G401 (cell line): ENCODE measurements around the gene PADI4. TPM values are rescaled to one million over a fixed set of nuclear protein-coding genes. Genes with fewer than 3 reads are reported as not detected.

Experiments used
- DNase-seq: peaks from one replicate; pipeline ENCODE4 v3.0.0-alpha.2; 2015; ENCODE audit warnings: low spot score
- in situ Hi-C: cut with HindIII; loops from 2 replicates; pipeline ENCODE4 v1.10.0; 2016; ENCODE audit warnings: low sequenced_read_pairs, mixed read lengths
- total RNA-seq: library from RNA; depleted of rRNA; stranded (reverse); fragments of >200 nt; shearing (Covaris generic); gene quantifications from 2 replicates; pipeline ENCODE4 v1.2.3, GENCODE V29; 2014; rRNA removed

Gene PADI4, protein sequence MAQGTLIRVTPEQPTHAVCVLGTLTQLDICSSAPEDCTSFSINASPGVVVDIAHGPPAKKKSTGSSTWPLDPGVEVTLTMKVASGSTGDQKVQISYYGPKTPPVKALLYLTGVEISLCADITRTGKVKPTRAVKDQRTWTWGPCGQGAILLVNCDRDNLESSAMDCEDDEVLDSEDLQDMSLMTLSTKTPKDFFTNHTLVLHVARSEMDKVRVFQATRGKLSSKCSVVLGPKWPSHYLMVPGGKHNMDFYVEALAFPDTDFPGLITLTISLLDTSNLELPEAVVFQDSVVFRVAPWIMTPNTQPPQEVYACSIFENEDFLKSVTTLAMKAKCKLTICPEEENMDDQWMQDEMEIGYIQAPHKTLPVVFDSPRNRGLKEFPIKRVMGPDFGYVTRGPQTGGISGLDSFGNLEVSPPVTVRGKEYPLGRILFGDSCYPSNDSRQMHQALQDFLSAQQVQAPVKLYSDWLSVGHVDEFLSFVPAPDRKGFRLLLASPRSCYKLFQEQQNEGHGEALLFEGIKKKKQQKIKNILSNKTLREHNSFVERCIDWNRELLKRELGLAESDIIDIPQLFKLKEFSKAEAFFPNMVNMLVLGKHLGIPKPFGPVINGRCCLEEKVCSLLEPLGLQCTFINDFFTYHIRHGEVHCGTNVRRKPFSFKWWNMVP
- total RNA-seq, result not detected in 2 replicates

DNA sequence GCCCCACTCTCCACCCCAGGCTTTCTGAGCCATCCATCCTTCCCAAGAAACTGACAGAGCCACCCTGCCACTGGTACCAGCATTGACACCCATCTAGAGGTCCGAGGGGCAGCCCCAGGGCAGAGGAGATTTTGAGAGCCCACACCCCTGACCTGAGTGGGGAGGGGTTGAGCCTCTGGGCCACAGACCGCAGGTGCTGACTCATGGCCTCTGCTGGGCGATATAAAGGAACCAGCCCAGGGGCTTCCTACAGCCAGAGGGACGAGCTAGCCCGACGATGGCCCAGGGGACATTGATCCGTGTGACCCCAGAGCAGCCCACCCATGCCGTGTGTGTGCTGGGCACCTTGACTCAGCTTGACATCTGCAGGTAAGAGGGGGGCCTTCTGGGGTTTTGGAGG, at the start of gene PADI4:
Gene PADI4 (plus strand): TSS at position 252 of the 400 bp plus-strand sequence. CDS start 26 bp downstream, at position 278.
- no peak for DNase-seq
- in situ Hi-C loops, result no loop called here

- in situ Hi-C loops, result no loop called here
Measured at GRCh38 chr1:17258758-17259130, 49.3 kb upstream of the PADI4 start.

DNA sequence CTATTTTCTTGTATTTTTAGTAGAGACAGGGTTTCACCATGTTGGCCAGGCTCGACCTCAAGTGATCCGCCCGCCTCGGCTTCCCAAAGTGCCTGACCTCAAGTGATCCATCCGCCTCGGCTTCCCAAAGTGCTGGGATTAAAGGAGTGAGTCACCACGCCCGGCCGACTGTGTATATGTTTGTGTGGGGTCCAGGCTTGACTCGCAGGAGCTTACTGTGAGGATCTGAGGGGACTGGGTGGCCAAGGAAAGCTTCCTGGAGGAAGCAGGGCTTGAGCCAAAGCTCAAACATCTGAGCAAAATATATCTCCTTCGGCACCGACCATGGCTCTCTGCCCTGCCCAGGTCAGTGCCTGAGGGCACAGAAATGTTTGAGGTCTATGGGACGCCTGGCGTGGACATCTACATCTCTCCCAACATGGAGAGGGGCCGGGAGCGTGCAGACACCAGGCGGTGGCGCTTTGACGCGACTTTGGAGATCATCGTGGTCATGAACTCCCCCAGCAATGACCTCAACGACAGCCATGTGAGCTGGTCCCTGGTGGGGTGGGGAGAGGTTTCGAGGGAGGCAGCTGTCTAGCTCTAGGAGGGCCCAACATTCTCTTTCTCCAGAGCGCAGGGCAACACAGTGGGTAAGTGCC, 48.6 kb upstream of the PADI4 start:
- DNase-seq, result no peak
- in situ Hi-C loops, result no loop called here

More at GRCh38 chr1:17258758-17259130, 49.3 kb upstream of the PADI4 start:
- no peak for DNase-seq

DNA sequence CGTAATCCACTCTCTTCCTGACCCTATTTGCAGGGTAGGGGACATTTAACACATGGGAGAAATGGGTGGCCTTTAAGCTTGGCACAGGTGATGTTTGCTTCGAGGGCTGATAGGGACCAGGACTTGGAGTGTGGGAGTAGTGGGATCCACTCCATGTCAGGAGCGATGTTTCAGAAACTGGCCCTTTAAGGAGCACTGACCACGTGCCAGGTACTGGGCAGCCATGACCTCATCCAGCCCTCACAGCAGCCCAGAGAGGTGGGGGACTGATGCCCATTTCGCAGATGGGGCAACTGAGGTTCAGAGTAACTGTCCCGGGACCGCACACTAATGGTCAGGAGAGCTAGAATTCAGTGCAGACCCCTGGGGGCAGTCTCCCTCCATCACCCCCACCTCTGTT, 47.7 kb upstream of the PADI4 start:
- DNase-seq, result no peak
- in situ Hi-C loops, result no loop called here

- in situ Hi-C loops, result no loop called here
Measured at GRCh38 chr1:17260738-17261137, 47.3 kb upstream of the PADI4 start.

GRCh38 chr1:17263936-17264335, 44.1 kb upstream of the PADI4 start:
- DNase-seq, result no peak
- in situ Hi-C loops, result no loop called here

More at GRCh38 chr1:17260738-17261137, 47.3 kb upstream of the PADI4 start:
- DNase-seq, result no peak

DNA sequence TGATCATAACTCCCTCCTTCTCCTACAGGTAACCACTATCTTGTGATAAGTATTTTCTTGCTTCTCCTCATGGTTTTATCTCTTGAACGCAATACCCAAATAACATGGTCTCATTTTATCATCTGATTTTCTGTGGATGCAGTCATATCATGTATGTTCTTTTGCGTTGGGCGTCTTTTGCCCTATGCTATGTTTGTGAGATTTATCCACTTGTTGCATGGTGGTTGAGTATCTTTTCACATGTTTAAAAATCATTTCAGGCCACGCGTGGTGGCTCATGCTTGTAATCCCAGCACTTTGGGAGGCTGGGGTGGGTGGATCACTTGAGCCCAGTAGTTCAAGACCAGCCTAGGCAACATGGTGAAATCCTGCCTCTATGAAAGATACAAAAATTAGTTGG, 43.5 kb upstream of the PADI4 start:
- in situ Hi-C loops, result no loop called here
- no peak for DNase-seq

- no peak for DNase-seq
- in situ Hi-C loops, result no loop called here
Measured at GRCh38 chr1:17265162-17265561, 42.8 kb upstream of the PADI4 start.

GRCh38 chr1:17265950-17266349, 42.0 kb upstream of the PADI4 start:
- in situ Hi-C loops, result no loop called here

GRCh38 chr1:17270891-17271765, 36.9 kb upstream of the PADI4 start:
- in situ Hi-C loops, result no loop called here

More at GRCh38 chr1:17265950-17266349, 42.0 kb upstream of the PADI4 start:
- DNase-seq, result no peak

GRCh38 chr1:17272066-17272465, 35.9 kb upstream of the PADI4 start:
- DNase-seq, result no peak
- in situ Hi-C loops, result no loop called here

More at GRCh38 chr1:17270891-17271765, 36.9 kb upstream of the PADI4 start:
- DNase-seq, result no peak

DNA sequence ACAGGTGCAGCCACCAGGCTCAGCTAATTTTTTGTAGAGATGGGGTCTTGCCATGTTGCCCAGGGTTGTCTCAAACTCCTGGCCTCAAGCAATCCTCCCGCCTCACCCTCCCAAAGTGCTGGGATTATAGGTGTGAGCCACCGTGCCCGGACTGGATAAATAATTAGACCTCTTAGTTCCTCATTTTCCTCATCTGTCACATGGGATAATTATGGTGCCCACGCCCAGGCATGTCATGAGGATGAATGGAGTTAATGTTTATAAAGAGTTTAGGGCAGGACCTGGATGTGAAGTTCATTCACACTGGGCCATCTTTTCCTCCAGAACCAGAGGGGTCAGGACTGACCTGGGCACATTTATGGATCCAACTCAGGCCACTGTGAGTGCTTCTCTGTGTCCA, 35.4 kb upstream of the PADI4 start:
- in situ Hi-C loops, result no loop called here
- no peak for DNase-seq

DNA sequence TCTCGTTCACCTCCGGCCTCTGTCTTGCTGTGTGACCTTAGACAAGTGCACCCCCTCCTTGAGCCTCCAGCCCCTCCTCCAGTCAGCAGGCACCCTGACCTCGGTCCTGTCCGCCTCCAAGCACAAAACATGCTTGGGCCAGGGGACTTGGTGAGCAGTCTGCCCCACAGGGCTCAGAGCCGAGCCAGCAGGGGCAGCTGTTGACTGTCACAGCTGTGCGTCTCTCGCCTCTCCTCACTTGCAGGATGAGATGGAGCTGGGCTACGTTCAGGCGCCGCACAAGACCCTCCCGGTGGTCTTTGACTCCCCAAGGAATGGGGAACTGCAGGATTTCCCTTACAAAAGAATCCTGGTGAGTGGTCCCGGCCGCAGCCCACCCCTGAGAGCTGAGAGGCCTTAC, 34.9 kb upstream of the PADI4 start:
- DNase-seq, result no peak
- in situ Hi-C loops, result no loop called here

DNA sequence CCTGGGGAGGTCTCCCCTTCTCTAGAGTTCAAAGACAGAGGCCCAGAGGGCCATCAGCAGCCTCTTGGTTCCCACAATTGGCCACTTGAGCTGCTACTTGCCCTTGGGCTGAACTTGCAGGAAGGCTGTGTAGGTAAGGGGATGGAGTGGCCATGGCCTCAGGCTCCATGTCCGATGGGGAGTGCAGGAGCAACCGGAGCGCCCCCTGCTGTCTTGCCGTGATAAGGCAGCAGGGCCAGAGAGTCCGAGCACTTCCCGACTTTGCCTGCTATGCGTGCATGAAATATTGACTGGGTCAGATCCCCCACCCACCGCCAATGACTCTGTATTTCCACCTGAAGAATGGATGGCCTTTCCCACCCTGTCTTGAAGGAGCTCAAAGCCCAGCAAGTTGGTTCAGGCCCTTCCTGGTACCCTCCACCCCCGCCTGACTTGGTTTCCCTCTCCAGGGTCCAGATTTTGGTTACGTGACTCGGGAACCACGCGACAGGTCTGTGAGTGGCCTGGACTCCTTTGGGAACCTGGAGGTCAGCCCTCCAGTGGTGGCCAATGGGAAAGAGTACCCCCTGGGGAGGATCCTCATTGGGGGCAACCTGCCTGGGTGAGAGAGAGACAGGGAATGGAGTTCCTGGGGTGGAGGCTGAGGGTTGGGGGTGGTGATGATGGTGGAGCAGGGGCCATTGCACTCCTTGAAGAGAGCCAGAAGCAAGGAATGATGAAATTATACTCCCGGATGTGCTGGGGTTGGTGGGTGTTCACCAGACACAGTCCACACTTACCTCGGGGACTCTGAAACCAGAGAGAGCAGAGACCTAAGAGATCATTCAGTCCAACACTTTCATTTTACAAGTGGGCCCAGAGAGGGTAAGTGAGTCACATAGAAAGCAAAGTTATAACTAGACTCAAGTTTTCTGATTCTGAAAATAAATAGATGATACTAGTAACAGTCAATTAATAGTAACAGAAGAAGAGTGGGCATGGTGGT, 33.5 kb upstream of the PADI4 start:
- DNase-seq, result peak; percentile 4

GRCh38 chr1:17276568-17276967, 31.4 kb upstream of the PADI4 start:
- peak; percentile 1 for DNase-seq
- in situ Hi-C loops, result no loop called here

More for the DNA sequence above, 33.5 kb upstream of the PADI4 start:
- in situ Hi-C loops, result no loop called here

- DNase-seq, result no peak
- in situ Hi-C loops, result no loop called here
Measured at GRCh38 chr1:17277511-17278159, 30.4 kb upstream of the PADI4 start.

- DNase-seq, result no peak
- in situ Hi-C loops, result no loop called here
Measured at GRCh38 chr1:17278996-17279830, 28.8 kb upstream of the PADI4 start.
